GM12878 (cell line): ENCODE results near the gene ANO7.

Source experiments
- BHLHE40 ChIP-seq, 2 experiments: fragments of 450-650 bp in 1 of 2; IDR thresholded peaks; 2 replicates each; pipeline ENCODE4 v1.6.1; 2011 to 2017; ENCODE audit warnings: low read depth in 2 of 2, borderline replicate concordance in 1 of 2, improper control_type of control experiment in 1 of 2, low read length in 1 of 2, mild to moderate bottlenecking in 1 of 2
- CREB1 ChIP-seq: IDR thresholded peaks from 2 replicates; pipeline ENCODE4 v1.6.1; 2012; ENCODE audit warnings: low read depth, mild to moderate bottlenecking, inconsistent platforms
- CREM ChIP-seq: IDR thresholded peaks from 2 replicates; pipeline ENCODE4 v1.6.1; 2014; ENCODE audit warnings: antibody characterized with exemption, low read depth
- CTCF ChIP-seq, 3 experiments: IDR thresholded peaks in 2 of 3; conservative IDR thresholded peaks in 1 of 3; 2 replicates each; pipeline ENCODE4 v1.5.1; 2011; ENCODE audit warnings: low read depth in 3 of 3, low read length in 3 of 3, mild to moderate bottlenecking in 3 of 3, control low read depth in 2 of 3, moderate library complexity in 2 of 3, inconsistent platforms in 1 of 3, mixed read lengths in 1 of 3; ENCODE audit not compliant: control insufficient read depth in 2 of 3, insufficient read depth in 1 of 3; ENCODE audit errors: extremely low read depth in 1 of 3
- EGR1 ChIP-seq, 2 experiments: IDR thresholded peaks; 1 replicate in 1 of 2; 2 replicates in 1 of 2; pipeline ENCODE4 v1.6.1; 2011 to 2012; ENCODE audit warnings: low read depth in 2 of 2, low read length in 2 of 2, borderline replicate concordance in 1 of 2, mild to moderate bottlenecking in 1 of 2, moderate library complexity in 1 of 2
- IRF3 ChIP-seq: fragments of 450-650 bp; IDR thresholded peaks from 2 replicates; pipeline ENCODE4 v1.6.1; 2014; ENCODE audit warnings: mild to moderate bottlenecking
- MYC ChIP-seq: IDR thresholded peaks from 2 replicates; pipeline ENCODE4 v1.6.1; 2011; ENCODE audit warnings: mild to moderate bottlenecking, low read length, moderate library complexity, inconsistent platforms; ENCODE audit not compliant: insufficient read depth, insufficient replicate concordance, insufficient read length, severe bottlenecking
- NR2C2 ChIP-seq: IDR thresholded peaks from 2 replicates; pipeline ENCODE4 v1.6.1; 2011; ENCODE audit warnings: borderline replicate concordance, low read depth; ENCODE audit not compliant: control insufficient read depth, insufficient read length
- POLR2A ChIP-seq: IDR thresholded peaks from 2 replicates; pipeline ENCODE4 v1.6.1; 2011; ENCODE audit warnings: low read depth, mild to moderate bottlenecking, low read length
- STAT1 ChIP-seq: fragments of 450-650 bp; conservative IDR thresholded peaks from 2 replicates; pipeline ENCODE4 v1.6.1; 2014; ENCODE audit warnings: antibody characterized with exemption, mild to moderate bottlenecking

GRCh38 chr2:241239552-241240202 is 51.2 kb downstream of the ANO7 start:
- TF ChIP-seq CTCF (IDR thresholded peaks at IDR 0.05 in 2 of 3, conservative IDR thresholded peaks at IDR 0.05 in 1 of 3; ENCODE audit: control insufficient read depth in 2 of 3, extremely low read depth in 1 of 3, insufficient read depth in 1 of 3, low read depth in 3 of 3, low read length in 3 of 3) = no peak
- no peak; the same call in 1 of the 2 replicates for TF ChIP-seq POLR2A
- no peak for TF ChIP-seq IRF3
- TF ChIP-seq CREM = no peak
- no peak for TF ChIP-seq MYC
- no peak for TF ChIP-seq EGR1 (IDR thresholded peaks at IDR 0.05; ENCODE audit: borderline replicate concordance in 1 of 2, low read depth in 2 of 2, low read length in 2 of 2)
- TF ChIP-seq CREB1 = no peak
- no peak for TF ChIP-seq BHLHE40 (IDR thresholded peaks at IDR 0.05; ENCODE audit: borderline replicate concordance in 1 of 2, low read depth in 2 of 2, low read length in 1 of 2)
- TF ChIP-seq STAT1 = no peak
- no peak for TF ChIP-seq NR2C2
